NOMO-1 treated with dmso at 0.1 percent for 144 hours (cell line): Measurements from ENCODE around the gene FUT4.
"Not testable (repeated sequence)": the region's sequence is repeated elsewhere in the genome, so short reads cannot be mapped to it uniquely, and the experiment has no call there.

Experiments
- DNase-seq: peaks from one replicate; lab custom pipeline; 2025; ENCODE audit not compliant: unreplicated experiment; lab: John Stamatoyannopoulos, UW

FUT4 gene

DNA sequence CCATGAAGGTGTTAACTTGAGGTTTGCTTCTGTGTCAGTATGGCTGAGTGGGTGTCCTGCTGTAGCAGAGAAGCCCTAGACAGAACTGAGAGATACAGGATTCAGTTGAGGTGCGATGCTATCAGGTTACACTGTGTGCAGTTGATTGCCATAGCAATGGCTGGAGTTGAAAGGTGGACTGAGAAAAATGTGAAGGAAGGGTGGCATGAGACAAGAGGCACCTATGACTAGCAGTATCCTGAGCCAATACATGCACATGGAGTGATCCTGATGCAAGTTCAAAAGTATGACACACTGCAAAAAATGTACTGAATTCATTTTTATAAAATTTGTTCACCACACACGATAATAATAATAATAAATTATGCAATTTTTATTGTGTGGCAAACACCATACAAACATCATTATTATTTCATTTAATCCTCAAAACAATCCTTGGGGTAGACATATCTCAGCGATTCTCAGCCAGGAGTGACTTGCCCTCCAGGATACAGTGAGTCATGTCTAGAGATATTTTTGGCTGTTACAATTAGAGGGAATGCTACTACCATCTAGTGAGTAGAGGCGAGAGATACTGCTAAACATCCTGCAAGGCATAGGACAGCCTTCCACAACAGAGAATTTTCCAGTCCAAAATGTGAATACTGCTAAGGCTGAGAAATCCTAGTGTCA lies 19.6 kb downstream of the FUT4 start:
- DNase-seq = no peak

DNA sequence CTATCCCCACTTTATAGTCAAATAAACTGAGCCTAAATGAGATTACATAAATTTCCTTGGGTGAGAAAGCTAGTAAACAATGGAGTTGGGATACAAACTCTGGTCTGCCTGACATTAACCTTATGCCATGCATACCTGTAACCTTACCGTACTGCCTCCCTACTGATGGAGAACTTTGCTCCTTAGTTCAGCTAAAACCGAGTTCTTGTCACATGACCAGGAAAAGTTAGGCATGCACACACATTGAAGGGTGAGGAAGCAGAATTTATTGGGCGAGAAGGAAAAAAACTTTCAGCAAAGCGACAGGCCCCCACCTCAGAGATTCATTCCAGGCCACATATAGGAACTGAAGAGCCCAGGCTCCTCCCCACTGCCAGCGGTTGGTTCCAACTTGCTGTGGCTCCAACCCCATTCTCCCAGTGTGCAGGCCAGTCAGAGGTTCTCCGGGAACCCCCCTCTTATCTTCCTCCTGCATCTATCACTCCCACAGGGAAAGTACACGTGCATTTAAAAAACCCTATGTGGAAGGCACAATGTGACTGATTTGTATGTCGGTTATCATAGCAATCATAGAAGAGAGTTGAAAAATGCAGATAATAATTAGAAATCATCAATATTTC lies 20.2 kb downstream of the FUT4 start:
- no peak for DNase-seq

DNA sequence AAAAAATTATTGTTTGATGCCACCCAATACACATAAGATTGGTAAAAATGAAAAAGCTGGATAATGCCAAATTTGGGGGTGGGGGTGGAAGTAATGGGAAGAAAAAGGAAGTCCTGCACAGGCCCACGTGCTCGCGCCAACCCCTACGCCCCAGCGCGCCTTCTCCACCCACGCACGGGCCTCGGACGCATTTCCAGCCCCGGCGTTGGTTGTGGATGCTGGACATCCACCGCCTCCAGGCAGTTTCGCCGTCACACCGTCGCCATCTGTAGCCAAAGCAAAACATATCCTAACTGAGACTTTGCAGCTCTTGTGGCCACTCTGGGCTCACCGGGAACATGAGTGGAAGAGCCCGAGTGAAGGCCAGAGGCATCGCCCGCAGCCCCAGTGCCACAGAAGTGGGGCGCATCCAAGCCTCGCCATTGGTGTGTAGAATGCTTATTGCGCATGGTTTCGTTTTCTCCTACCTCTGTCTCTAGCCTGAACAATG lies 23.5 kb downstream of the FUT4 start, which contains the start of gene PIWIL4:
Gene PIWIL4, plus strand, starts transcription at position 188 of the 490 bp plus-strand sequence. Its CDS starts 151 bp downstream, at position 339.
- DNase-seq = no peak

DNA sequence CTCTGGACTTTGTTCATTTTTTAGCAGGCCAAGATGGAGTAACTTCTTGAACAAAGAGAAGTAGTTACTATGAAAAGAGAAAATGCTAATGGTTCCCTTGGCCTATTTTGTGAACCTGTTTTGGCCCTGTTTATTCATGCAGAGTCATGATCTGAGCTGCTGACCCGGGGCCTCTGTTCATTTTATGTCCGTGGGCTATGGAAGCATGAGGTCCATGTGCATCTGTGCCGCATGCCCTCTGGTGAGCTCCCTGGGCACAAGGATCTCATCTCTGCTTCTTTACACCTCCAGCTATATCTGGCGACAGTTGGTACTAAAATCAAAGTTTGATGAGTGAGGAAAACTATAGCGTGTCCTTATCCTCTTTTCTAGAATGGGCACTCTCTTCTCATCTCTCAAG lies 24.5 kb downstream of the FUT4 start:
- no peak for DNase-seq

DNA sequence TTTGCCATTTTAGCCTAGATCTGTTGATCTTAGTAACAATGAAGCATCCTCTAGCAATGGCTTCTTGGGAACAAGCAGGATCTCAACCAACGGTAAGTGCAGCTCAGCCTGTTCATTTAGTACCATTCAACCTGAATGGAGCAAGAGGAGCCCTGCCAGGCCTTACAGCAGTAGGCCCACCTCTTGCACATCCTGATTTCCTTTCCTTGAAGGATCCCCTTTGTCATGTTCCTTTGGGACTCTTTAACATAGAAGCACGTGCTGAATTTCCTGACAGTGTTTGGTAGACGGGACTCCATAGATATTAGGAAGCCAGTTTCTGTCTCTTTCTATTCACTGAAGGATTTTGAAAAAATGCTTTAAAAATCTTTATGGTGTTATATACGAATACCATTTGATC lies 25.0 kb downstream of the FUT4 start:
- DNase-seq = no peak

DNA sequence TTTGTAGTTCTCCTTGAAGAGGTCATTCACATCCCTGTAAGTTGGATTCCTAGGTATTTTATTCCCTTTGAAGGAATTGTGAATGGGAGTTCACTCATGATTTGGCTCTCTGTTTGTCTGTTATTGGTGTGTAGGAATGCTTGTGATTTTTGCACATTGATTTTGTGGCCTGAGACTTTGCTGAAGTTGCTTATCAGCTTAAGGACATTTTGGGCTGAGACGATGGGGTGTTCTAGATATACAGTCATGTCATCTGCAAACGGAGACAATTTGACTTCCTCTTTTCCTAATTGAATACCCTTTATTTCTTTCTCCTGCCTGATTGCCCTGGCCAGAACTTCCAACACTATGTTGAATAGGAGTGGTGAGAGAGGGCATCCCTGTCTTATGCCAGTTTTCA lies 29.3 kb downstream of the FUT4 start:
- not testable (repeated sequence) for DNase-seq

DNA sequence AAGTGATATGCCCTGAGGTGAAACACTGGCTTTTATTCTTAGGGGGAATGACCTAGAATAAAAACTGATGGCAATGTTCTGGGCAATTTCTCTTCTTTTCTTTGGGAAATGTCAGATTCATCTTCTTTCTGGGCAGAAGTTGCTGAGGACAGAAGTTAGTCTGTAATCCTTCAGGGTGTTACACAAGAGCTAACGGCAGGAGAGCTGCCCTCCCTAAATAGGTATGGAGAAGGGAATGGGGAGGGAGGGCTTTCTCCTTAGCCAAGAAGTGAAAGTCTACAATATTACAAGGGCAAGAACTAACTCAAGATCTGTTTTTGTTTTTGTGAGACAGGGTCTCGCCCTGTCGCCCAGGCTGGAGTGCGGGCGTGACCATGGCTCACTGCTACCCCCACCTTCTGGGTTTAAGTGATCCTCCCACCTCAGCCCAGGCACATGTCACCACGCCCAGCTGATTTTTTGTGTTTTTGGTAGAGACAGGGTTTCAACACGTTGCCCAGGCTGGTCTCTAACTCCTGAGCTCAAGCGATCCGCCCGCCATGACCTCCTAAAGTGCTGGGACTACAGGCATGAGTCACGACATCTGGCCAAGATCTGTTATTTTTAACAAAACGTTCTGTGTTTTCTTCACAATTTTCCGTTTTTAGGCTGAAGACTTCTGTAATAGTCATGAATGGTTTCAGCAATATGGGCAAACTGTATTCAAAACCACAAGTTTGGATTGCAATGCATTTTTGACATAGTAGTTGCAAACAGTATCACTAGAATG lies 30.7 kb downstream of the FUT4 start:
- peak; percentile 95 for DNase-seq

DNA sequence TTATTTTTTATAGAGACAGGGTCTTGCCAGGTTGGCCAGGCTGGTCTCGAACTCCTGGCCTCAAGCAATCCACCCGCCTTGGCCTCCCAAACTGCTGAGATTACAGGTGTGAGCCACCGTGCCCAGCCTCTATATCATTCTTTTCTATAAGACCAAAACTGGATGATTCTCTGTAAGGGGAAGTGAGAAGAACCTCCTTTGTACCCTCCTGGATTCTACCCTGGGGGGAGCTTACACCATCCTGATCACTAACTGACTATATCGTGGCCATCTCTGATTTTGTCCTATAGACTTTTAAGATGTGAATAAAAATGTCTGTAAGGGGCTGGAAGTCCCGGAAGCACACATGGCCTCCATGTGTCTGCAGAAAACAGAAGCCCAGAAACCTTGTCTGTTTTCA lies 32.6 kb downstream of the FUT4 start:
- DNase-seq = no peak

DNA sequence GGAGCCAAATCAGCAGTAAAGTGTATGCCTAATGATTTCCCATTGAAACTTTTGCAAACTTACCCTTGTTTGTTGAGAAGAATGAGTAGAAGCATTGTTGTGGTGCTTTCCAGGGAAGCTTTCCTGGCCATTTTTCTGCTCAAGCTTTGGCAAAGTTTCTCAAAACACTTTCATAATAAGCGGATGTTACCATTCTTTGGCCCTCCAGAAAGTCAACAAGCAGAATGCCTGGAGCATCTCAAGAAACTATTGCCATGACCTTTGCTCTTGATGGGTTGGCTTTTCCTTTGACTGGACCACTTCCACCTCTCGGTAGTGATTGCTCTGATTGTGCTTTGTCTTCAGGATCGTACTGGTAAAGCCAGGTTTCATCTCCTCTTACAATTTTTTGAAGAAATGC lies 34.1 kb downstream of the FUT4 start:
- DNase-seq = no peak

DNA sequence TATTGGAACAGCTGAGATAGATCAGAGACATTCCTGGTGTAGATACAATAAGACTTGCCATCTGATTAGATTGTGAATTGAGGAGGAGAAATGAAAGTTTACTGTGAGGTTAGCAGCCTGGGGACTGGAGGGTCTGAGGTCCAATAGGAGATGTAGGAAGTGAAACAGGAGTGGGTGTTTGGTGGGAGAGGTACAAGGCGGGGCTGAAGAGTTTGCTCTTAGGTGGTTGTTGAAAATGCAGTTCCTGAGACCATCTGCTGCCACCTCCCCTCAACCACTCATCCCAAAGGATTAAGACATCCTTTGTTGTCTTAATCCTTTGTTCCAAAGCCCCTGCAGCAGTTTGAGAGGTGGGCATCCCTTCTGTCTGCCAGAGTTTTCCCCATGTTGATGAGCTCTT lies 38.2 kb downstream of the FUT4 start:
- peak; percentile 85 for DNase-seq

DNA sequence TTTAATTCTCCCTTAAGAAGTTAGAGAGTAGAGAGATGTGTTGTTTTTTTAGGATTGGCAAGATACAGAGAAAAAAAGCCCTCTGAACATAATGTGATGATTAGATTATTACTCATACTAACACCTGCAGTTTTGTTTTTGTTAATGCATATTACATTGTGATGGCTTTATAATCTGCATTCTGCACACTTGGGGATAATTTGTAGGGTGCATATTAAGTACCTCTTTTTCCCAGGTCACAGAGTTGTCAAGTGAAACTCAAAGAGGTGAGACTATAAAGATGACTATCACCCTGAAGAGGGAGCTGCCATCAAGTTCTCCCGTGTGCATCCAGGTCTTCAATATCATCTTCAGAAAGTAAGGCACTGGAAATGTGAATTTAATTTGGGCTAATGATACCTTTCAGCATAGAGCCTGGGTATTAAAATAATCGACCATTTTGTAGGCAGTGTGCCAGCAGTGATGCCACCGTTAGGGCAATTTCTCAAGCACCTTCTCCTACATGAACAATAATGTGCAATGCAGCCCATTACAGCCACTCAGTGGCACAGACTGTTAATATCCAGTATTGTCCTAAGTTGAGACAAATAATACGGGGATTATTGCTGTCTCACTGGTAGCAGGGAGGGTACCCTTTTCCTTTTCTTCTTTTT lies 39.6 kb downstream of the FUT4 start:
- DNase-seq = no peak

DNA sequence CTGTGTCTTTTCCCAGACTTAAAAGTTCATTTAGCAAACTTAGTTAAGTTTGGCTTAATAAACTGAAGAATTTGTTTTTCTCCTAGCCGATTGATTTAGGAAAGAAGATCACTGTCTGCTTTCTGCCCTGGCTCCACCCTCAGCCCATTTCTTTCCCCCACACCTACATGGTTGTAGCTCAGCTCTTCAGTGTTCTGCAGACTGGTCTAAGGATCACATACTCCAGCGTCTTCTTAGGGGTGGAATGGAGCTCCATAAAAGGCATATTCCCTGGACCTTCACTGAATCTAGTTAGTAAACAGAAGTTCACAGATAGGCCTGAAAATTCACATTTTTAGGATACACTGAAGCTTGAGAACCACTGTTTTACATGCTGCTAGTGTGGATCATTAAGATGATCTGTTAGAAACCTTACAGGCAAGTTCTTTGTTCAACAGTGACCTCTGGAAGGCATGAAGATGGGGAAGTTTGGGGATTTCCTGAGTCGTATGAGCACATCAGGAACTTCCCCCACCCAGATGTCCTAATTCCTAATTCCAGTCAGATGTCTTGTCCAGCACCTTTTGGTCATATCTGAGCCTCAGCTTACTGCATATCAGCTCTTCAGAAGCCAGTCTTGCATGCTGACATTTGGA lies 40.3 kb downstream of the FUT4 start:
- DNase-seq = no peak

DNA sequence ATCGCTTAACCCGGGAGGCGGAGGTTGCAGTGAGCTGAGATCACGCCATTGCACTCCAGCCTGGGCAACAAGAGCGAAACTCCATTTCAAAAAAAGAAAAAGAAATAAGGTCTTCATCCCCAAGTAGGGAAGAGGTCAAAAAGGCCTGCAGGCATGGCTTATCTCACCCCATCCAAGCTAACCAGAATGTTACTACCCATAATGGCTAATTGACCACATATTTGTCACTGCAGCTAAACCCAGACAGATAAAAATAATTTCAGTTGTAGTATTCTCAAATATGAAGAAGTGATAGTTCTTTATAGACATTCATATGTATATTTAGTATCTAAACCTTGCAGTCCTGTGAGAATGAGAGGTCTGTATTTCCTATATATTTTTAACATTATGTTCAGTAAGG lies 41.3 kb downstream of the FUT4 start:
- DNase-seq = no peak

DNA sequence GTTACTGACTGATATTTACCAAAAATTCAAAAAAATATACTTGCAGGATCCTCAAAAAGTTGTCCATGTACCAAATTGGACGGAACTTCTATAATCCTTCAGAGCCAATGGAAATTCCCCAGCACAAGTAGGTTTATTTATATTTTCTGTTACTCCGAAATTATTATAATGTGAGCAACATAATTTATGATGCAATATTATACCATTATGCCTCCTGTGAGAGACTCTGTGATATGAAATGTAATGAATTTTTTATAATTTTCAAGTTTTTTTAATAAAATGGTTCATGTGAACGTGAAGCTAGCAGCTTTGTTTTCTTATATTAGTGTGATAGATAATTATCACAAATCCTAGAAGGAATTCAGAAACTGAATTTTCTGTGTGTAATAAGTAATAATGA lies 41.7 kb downstream of the FUT4 start:
- no peak for DNase-seq

DNA sequence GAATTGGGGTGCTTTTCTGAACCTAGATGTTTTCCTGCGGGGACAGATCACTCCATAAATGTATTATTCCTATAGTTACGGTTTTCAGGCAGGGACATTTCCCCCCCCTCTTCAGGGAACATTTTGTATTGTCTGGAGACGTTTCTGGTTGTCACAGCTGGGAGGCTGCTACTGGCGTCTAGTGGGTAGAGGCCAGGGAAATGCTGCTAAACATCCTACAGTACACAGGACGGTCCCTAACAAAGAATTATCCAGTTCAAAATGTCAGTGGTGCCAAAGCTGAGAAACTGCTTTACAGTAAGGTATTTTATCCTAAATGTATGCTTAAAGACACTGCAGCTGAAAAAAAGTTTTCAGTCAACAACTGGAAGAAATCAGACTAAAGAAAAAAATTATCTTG lies 42.8 kb downstream of the FUT4 start:
- no peak for DNase-seq

DNA sequence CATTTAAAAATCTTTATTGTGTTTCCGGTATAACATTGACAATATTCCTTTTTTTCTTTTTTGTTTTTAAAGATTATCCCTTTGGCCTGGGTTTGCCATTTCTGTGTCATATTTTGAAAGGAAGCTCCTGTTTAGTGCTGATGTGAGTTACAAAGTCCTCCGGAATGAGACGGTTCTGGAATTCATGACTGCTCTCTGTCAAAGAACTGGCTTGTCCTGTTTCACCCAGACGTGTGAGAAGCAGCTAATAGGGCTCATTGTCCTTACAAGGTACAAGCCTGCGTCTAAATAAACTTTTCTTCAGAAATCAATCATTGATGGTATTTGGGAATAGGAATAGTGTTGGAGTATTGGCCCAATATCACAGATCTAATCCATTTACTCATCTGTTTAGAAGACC lies 43.3 kb downstream of the FUT4 start:
- no peak for DNase-seq

DNA sequence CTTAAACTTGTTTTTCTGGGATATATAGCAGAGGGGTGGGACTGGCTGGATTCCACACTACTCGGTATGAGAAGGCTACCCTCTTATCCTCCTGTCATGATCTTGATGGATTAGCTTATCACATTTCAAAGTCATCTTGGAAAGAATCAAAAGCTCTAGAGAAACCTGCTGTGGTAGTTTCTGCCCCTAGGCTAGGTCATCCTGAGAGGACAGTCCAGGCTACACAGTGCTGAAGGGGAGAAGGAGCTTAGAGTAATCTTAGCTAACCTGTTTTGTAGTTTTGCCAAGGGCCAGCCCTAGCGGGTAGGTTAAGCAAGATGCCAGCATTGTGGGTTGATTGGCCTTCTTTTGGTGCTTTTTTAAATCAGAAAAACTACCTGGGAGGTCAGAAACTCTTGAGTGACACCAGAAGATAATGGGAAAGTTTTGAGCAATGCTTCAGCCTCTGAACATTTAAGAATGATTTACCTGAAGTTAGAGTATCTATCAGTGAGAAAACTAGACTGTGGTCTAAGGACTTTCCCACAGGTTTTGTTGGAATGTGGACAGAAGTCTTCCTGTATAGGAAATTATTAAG lies 44.7 kb downstream of the FUT4 start:
- DNase-seq = no peak

DNA sequence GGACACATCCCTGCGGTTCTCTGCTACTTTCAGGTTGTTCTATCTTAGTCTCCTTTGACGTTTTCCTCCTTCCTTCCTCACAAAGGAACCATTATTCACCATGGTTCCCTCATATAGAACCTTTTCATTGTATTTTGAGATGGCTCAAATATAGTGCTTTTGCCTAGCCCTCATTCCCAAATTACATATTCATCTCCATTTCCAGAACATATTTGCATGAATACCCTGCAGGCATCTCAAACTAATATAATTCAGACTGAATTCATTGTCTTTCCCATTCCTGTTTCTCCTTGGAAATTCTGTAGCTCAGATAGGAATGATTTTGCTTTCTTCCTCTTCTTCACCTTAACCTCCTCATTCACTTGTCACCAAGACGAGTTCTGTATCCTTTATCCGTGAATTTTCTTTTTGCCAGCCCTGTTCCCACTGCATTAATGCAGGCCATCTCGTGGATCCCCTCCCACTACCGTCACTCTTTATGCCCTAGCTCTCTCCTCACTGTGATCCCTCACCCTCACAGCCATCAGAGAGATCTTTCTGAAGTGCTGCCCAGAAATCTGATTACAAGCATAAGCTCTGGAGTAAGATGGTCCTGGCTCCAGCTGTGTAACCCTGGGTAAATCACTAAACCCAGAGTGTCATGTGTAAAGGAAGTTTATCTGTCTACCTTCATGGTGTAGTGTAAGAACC lies 46.8 kb downstream of the FUT4 start:
- DNase-seq = no peak

DNA sequence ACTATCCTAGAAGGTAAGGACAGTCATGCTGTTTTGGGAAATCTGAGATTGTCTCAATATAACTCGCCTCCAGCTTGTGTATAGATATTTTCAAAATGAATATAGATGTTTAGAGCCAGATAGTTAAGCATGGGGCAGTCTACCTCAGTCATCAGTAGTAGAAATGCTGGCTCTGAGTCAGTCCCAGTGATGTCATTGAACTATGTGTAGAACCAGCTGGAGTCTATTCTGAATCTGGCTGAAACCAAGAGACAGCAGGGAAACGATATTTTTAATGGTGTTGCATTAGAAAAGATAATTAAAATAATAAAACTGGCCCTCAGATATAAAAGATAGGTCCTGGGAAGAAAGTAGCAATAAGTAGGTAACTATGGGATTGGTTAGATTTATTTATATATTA lies 49.3 kb downstream of the FUT4 start:
- no peak for DNase-seq

DNA sequence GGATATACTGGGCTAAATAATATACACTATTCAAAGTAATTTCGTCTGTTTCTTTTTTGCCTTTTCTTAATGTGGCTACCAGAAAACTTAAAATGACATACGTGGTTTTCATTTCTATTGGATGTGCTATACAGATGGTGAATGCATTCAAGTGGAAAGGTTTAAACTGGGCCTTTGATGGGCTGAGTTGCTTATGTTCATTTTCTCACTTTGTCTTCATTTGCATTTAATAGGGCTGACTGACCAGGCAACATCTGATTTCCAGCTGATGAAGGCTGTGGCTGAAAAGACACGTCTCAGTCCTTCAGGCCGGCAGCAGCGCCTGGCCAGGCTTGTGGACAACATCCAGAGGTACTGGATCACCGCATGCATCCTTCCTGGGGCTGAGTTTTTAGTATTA lies 51.4 kb downstream of the FUT4 start:
- DNase-seq = no peak
